H1 (cell line): ENCODE data around the gene HDAC11.

ENCODE experiments used
- MAFK ChIP-seq: IDR thresholded peaks from 2 replicates; pipeline ENCODE4 v1.6.1; 2012; ENCODE audit warnings: low read depth, mild to moderate bottlenecking, improper control_type of control experiment, low read length
- SIN3A ChIP-seq, 2 experiments: IDR thresholded peaks in 1 of 2; conservative IDR thresholded peaks in 1 of 2; 2 replicates each; pipeline ENCODE4 v1.6.1; 2011 to 2012; ENCODE audit warnings: low read length in 2 of 2, improper control_type of control experiment in 1 of 2, low read depth in 1 of 2, mild to moderate bottlenecking in 1 of 2
- TAF1 ChIP-seq: IDR thresholded peaks from 2 replicates; pipeline ENCODE4 v1.6.1; 2011; ENCODE audit warnings: mild to moderate bottlenecking, low read depth, low read length
- TBP ChIP-seq: IDR thresholded peaks from 2 replicates; pipeline ENCODE4 v1.6.1; 2011; ENCODE audit warnings: low read depth, low read length, improper control_type of control experiment
- TEAD4 ChIP-seq: IDR thresholded peaks from 2 replicates; pipeline ENCODE4 v1.6.1; 2012; ENCODE audit warnings: low read depth, low read length, inconsistent platforms, mixed read lengths
- TF ChIP-seq, protein P1 (sequence below): IDR thresholded peaks from 2 replicates; pipeline ENCODE4 v1.6.1; 2011; ENCODE audit warnings: low read depth, mild to moderate bottlenecking, low read length; ENCODE audit not compliant: insufficient read depth

DNA sequence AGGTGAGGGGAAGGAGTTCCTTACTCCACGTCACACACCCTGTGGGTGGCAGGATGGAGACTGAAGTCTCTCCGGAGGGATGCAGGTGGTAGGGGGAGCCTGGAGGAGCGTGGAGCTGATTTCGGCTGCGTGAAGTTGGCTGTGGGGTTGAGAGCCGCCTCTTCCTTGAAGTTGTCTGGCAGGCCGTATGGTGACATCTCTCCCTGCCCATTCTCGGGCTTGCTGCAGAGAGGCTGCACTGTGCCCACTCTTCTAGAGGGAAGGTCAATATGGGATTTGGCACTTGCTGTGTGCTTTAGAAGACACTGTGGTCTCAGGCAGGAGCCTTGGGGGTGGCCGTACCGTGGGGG lies 55.4 kb downstream of the HDAC11 start:
- TF ChIP-seq SIN3A (conservative IDR thresholded peaks at IDR 0.05 in 1 of 2, IDR thresholded peaks at IDR 0.05 in 1 of 2; ENCODE audit: low read depth in 1 of 2, low read length in 2 of 2) (no peak), TEAD4 (no peak), TBP (no peak), MAFK (no peak), TAF1 (no peak)
- TF ChIP-seq, protein P1, sequence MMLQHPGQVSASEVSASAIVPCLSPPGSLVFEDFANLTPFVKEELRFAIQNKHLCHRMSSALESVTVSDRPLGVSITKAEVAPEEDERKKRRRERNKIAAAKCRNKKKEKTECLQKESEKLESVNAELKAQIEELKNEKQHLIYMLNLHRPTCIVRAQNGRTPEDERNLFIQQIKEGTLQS = no peak
